Stimulated activated CD8-positive, alpha-beta memory T cell treated with anti-CD3 and anti-CD28 coated beads, Interleukin-7, amount 100 ng/mL, for 4 hours (primary cell): ENCODE data around the gene BAX.
"Not testable (repeated sequence)": the region's sequence is repeated elsewhere in the genome, so short reads cannot be mapped to it uniquely, and the experiment has no call there.

Experiments used
- DNase-seq, 2 donors: peaks; one replicate each; pipeline ENCODE4 v3.0.0-alpha.2; 2020; ENCODE audit warnings: low read depth in 2 of 2

BAX gene

DNA sequence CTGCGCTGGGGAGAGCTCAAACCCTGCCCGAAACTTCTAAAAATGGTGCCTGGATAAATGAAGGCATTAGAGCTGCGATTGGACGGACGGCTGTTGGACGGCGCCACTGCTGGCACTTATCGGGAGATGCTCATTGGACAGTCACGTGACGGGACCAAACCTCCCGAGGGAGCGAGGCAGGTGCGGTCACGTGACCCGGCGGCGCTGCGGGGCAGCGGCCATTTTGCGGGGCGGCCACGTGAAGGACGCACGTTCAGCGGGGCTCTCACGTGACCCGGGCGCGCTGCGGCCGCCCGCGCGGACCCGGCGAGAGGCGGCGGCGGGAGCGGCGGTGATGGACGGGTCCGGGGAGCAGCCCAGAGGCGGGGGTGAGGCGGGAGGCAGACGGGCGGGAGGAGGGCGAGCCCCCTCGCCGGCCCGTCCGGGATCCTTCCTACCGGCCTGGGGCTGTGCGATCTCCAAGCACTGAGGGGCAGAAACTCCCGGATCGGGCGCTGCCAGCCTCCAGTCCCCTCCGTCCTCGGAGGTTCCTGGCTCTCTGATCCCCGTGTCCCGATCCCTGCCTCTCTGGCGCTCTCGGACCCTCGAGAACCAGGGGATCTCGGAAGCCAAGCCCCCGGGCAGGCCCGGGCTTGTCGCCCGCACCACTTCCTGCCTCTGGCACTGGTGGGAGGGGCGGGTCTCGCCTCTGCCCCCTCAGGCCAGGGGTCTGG is at the start of gene BAX:
Gene BAX, plus strand, starts transcription at position 281 of the 713 bp plus-strand sequence. Its CDS starts 54 bp downstream, at position 335.
- DNase-seq, result peak; percentile 73 to 85

- DNase-seq, result no peak
Measured at GRCh38 chr19:48905664-48906063, 49.0 kb upstream of the BAX start.

GRCh38 chr19:48906324-48906723 is 48.4 kb upstream of the BAX start:
- no peak for DNase-seq

DNA sequence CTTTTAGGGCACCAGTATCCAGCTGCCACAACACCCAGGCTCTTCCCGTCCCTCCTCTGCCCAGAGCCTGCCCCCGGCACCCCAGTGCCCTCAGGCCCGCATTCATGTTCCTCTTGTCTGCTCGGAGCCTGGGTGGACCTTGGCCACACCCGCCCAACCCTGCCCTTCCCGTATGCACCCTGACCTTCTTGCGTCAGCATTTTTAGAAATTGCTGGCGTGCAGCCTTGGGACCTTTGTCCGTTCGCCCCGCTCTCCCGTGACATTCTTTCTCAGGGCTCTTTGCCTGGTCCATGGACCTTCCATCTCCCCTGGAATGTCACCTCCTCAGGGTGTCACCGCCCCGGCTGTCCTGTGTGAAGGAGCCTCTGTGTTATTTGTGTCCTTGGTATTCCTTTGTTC is 47.0 kb upstream of the BAX start:
- no peak for DNase-seq

GRCh38 chr19:48909424-48910077 is 45.1 kb upstream of the BAX start:
- not testable (repeated sequence) for DNase-seq

GRCh38 chr19:48910803-48911202 is 43.9 kb upstream of the BAX start:
- no peak for DNase-seq

DNA sequence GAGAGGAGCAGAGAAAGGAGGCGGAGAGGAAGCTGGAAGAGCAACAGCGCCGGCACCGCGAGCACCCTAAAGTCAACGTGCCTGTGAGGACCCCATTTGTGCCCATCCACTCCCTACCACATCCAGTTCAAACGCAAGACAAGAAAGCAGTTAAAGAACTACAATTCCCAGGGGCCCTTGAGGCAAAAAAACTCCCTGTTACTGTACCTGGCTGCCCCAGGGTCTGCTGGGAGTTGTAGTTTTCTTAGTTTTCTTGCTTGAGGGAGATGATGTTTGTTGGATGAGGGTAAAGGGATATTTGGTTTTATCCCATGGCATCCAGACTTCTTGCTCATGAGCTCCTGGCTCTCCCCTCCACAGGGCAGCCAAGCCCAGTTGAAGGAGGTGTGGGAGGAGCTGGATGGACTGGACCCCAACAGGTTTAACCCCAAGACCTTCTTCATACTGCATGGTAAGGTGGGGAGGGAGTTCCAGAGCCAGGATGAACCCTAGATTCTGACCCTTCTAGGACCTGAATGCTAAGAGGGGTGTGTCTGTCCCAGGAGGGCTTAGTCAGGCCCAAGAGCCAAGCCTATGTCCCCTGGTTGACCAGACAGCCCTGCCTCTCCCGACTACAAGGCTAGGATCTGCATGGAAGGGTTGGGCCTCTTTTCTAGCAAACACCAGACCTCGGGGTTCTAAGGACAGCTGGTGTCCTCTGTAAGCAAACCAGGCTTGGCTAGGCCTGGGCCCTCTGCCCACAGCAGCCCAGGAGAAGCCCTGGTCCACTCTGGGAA is 41.4 kb upstream of the BAX start:
- no peak for DNase-seq

DNA sequence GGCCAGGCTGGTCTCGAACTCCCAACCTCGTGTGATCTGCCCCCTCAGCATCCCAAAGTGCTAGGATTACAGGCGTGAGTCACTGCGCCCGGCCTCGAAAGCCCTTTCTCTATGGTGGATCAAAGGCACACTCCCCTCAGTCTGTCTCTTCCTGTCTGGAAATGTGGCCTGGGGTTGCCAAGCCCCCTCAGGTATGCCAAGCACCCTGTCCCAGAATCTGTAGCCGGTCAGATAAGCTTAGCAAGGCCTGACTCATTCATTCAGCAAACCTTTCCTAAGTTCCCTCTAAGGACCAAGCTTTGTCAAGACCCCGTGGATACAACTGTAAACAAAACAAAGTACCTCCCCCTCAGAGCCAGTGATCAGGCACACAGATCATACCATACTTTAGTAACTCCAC is 40.5 kb upstream of the BAX start:
- DNase-seq, result no peak

DNA sequence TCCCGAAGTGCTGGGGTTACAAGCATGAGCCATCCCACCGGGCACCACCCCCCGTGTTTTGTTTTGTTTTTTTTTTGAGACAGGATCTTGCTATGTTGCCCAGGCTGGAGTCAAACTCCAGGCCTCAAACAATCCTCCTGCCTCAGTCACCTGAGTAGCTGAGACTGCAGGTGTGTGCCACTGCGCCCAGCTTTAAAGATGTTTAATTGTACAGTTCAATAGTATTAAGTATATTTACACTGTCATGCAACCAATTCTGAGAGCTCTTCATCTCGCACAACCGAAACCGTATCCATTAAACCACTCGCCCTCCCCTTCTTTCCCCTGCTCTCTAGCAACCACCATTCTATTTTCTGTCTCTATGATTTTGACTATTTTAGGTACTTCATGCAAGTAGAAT is 38.9 kb upstream of the BAX start:
- no peak for DNase-seq

GRCh38 chr19:48918071-48918470 is 36.6 kb upstream of the BAX start:
- no peak for DNase-seq

DNA sequence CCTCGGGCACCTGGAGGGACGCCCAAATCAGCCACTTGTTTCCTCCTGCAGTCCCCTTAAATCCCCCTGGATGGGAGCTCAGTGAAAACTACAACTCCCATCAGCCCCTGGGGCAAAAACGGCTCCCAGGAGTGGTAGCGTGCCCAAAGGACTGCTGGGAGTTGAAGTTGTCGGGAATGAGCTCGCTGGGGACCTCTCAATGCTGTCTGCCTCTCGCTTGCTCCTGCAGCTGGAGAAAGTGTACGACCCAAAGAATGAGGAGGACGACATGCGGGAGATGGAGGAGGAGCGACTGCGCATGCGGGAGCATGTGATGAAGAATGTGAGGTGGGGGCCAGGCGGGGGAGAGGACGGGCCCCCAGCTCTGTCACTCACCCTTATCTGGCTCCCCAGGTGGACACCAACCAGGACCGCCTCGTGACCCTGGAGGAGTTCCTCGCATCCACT is 35.9 kb upstream of the BAX start:
- no peak for DNase-seq

DNA sequence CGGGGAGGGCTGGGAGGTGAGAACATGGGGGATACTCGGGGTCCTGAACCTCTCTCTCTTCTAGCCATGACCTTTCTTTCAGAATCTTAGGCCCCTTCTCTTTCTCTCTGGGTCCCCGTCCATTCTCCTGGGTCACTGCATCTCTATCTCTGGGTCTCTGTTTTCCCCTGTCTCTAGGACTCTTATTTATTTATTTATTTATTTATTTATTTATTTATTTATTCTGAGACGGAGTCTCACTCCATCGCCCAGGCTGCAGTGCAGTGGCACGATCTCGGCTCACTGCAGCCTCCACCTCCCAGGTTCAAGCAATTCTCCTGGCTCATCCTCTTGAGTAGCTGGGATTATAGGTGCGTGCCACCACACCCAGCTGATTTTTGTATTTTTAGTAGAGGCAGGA is 35.4 kb upstream of the BAX start:
- not testable (repeated sequence) for DNase-seq

DNA sequence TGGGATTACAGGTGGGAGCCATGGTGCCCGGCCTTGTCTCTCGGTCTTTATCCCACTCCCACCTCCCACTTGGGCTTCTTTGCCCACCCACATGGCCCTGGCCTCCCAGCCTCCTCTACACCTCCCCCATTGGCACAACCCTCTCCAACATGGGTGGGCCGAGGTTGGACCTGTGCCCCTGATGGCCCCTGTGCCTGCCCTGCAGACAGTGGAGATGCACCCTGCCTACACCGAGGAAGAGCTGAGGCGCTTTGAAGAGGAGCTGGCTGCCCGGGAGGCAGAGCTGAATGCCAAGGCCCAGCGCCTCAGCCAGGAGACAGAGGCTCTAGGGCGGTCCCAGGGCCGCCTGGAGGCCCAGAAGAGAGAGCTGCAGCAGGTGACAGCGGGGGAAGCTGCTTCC is 33.7 kb upstream of the BAX start:
- no peak for DNase-seq

DNA sequence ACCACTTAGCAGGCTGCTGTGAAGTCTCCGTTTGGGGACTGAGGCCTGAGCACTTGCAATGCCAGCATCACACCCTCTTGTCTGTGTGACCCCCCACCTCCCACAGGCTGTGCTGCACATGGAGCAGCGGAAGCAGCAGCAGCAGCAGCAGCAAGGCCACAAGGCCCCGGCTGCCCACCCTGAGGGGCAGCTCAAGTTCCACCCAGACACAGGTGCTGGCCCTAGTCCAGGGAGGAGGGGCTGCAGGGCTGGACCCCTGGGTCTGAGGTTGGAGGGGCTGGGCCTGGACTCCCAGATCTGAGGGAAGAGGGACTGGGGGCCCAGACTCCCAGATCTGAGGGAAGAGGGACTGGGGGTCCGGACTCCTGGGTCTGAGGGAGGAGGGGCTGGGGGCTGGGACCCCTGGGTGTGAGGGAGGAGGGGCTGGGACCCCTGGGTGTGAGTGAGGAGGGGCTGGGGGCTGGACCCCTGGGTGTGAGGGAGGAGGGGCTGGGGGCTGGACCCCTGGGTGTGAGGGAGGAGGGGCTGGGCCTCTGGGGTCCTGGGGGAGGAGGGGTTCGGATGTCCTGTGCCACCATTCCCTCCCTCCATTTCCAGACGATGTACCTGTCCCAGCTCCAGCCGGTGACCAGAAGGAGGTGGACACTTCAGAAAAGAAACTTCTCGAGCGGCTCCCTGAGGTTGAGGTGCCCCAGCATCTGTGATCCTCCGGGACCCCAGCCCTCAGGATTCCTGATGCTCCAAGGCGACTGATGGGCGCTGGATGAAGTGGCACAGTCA is 32.8 kb upstream of the BAX start:
- no peak for DNase-seq

DNA sequence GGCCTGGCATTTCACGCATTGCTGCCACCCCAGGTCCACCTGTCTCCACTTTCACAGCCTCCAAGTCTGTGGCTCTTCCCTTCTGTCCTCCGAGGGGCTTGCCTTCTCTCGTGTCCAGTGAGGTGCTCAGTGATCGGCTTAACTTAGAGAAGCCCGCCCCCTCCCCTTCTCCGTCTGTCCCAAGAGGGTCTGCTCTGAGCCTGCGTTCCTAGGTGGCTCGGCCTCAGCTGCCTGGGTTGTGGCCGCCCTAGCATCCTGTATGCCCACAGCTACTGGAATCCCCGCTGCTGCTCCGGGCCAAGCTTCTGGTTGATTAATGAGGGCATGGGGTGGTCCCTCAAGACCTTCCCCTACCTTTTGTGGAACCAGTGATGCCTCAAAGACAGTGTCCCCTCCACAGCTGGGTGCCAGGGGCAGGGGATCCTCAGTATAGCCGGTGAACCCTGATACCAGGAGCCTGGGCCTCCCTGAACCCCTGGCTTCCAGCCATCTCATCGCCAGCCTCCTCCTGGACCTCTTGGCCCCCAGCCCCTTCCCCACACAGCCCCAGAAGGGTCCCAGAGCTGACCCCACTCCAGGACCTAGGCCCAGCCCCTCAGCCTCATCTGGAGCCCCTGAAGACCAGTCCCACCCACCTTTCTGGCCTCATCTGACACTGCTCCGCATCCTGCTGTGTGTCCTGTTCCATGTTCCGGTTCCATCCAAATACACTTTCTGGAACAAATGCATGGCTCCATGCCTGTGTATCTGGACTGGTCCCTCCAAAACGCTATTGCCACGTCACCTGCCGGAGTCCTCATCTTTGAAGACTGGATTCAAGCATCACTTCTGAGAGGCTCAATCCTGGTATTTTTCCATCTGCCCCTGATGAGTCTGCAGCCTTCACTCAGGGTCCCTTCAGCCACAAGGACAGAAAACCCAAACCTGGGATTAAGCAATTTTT is 31.9 kb upstream of the BAX start:
- DNase-seq, result no peak

DNA sequence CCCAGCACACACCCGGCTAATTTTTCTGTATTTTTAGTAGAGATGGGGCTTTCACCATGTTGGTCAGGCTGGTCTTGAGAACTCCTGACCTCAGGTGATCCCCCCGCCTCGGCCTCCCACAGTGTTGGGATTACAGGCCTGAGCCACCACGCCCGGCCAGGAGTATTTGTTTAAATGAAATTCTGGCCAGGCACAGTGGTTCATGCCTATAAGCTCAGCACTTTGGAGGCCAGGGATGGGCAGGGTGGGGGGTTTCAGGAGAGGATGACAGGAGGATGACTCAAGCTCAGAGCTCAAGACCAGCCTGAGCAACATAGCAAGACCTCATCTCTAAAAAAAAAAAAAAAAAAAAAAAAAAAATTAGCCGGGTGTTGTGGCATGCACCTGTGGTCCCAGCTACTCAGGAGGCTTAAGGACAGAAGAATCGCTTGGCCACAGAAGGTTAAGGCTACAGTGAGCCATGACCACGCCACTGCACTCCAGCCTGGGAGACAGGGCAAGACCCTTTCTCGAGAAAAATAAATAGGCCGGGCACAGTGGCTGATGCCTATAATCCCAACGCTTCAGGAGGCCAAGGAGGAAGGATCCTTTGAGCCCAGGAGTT is 29.3 kb upstream of the BAX start:
- no peak for DNase-seq

- not testable (repeated sequence) for DNase-seq
Measured at GRCh38 chr19:48925890-48926289, 28.8 kb upstream of the BAX start.

DNA sequence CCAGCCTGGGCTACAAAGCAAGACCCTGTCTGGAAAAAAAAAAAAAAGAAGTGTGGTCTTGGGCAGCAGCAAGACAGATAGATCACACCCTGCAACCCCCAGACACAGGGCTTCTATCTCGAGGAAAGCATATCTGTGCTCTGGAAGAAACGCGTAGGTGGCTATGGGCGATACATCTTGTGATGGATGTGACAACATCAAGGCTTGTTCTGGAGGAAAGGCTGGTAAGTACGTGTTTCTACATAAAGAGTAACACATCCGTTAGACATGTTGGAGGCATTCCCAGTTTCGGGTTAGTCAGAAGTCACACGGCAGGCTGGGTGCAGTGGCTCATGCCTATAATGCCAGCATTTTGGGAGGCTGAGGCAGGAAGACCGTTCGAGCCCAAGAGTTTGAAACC is 27.8 kb upstream of the BAX start:
- no peak for DNase-seq

DNA sequence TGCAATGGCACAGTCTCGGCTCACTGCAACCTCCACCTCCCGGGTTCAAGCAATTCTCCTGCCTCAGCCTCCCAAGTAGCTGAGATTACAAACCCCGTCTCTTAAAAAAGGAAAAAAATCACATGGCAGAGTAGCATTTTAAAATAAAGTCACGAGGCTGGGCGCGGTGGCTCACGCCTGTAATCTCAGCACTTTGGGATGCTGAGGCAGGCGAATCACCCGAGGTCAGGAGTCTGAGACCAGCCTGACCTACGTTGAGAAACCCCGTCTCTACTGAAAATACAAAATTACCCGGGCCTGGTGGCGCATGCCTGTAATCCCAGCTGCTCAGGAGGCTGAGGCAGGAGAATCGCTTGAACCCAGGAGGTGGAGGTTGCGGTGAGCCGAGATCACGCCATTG is 27.0 kb upstream of the BAX start:
- DNase-seq, result not testable (repeated sequence)
